NCI-H2196 (cell line): Measurements from ENCODE around the gene PEPD.

Experiments
- DNase-seq: peaks from one replicate; lab custom pipeline; 2025; ENCODE audit not compliant: unreplicated experiment; lab: John Stamatoyannopoulos, UW

The PEPD gene

GRCh38 chr19:33365691-33366090 is 155.9 kb downstream of the PEPD start:
- DNase-seq: no peak

GRCh38 chr19:33363476-33363875 is 158.1 kb downstream of the PEPD start:
- no peak for DNase-seq

- no peak for DNase-seq
Measured at GRCh38 chr19:33362508-33363228, 158.9 kb downstream of the PEPD start.

- no peak for DNase-seq
Measured at GRCh38 chr19:33359581-33359980, 162.0 kb downstream of the PEPD start.

- DNase-seq: no peak
Measured at GRCh38 chr19:33358408-33358807, 163.2 kb downstream of the PEPD start.

GRCh38 chr19:33357556-33357955 is 164.0 kb downstream of the PEPD start:
- no peak for DNase-seq

- DNase-seq: no peak
Measured at GRCh38 chr19:33355535-33355934, 166.1 kb downstream of the PEPD start.

- no peak for DNase-seq
Measured at GRCh38 chr19:33350538-33351309, 170.9 kb downstream of the PEPD start.

GRCh38 chr19:33349319-33350289 is 172.0 kb downstream of the PEPD start:
- DNase-seq: no peak

- DNase-seq: no peak
Measured at GRCh38 chr19:33348301-33349010, 173.1 kb downstream of the PEPD start.

- DNase-seq: no peak
Measured at GRCh38 chr19:33347300-33347699, 174.3 kb downstream of the PEPD start.

GRCh38 chr19:33346665-33347064 is 174.9 kb downstream of the PEPD start:
- no peak for DNase-seq

GRCh38 chr19:33345163-33345562 is 176.4 kb downstream of the PEPD start:
- DNase-seq: no peak

- DNase-seq: no peak
Measured at GRCh38 chr19:33344573-33344925, 177.0 kb downstream of the PEPD start.

- DNase-seq: no peak
Measured at GRCh38 chr19:33343859-33344572, 177.6 kb downstream of the PEPD start.

GRCh38 chr19:33343301-33343700 is 178.3 kb downstream of the PEPD start:
- DNase-seq: no peak

- no peak for DNase-seq
Measured at GRCh38 chr19:33340991-33341390, 180.6 kb downstream of the PEPD start.

- DNase-seq: no peak
Measured at GRCh38 chr19:33339016-33339984, 182.3 kb downstream of the PEPD start.
